WTC11 (cell line): ENCODE data around the gene APOBEC4. TPM values are rescaled to one million over a fixed set of nuclear protein-coding genes. Genes with fewer than 3 reads are reported as not detected.

ENCODE experiments used
- ATAC-seq: fragments of 200-7000 bp; cut with Tn5 transposase; 2 replicates; pipeline ENCODE4 v1.10.0; 2021; ENCODE audit warnings: mild to moderate bottlenecking, moderate library complexity
- CTCF ChIA-PET: fragments of 300-600 bp; sonication (Branson Sonifier 250); formaldehyde crosslinking; loops from one replicate; lab custom pipeline; 2021; ENCODE audit warnings: antibody characterized with exemption; lab: Charles Lee
- POLR2A ChIA-PET: fragments of 350-600 bp; sonication (Branson Sonifier 250); formaldehyde crosslinking; loops from one replicate; lab custom pipeline; 2021; ENCODE audit warnings: antibody characterized with exemption; lab: Charles Lee
- DNase-seq: peaks from one replicate; pipeline ENCODE4 v3.0.0; 2021; ENCODE audit warnings: low spot score
- H3K27ac Mint-ChIP-seq: 2 replicates; pipeline ENCODE4 v1.8.0; 2021; ENCODE audit warnings: mixed read lengths
- H3K27me3 Mint-ChIP-seq: 2 replicates; pipeline ENCODE4 v1.8.0; 2021; ENCODE audit warnings: low read depth, mild to moderate bottlenecking, moderate library complexity, mixed read lengths
- H3K36me3 Mint-ChIP-seq: 2 replicates; pipeline ENCODE4 v1.8.0; 2021; ENCODE audit warnings: mixed read lengths
- H3K4me1 Mint-ChIP-seq: 2 replicates; pipeline ENCODE4 v1.8.0; 2022; ENCODE audit warnings: mixed read lengths
- H3K4me3 Mint-ChIP-seq: 2 replicates; pipeline ENCODE4 v1.8.0; 2021; ENCODE audit warnings: mild to moderate bottlenecking, moderate library complexity, mixed read lengths
- H3K9me3 Mint-ChIP-seq: 2 replicates; pipeline ENCODE4 v1.8.0; 2021; ENCODE audit warnings: mixed read lengths
- ELF4 ChIP-seq: sonication (generic); formaldehyde crosslinking; IDR thresholded peaks from 2 replicates; pipeline ENCODE4 v1.8.1; 2022; ENCODE audit warnings: low read depth, mild to moderate bottlenecking, moderate library complexity, missing genetic modification reagents
- EMX1 ChIP-seq: fragments of 250-450 bp; sonication (Bioruptor Pico); IDR thresholded peaks from 2 replicates; pipeline ENCODE4 v1.8.0; 2021; ENCODE audit warnings: mild to moderate bottlenecking
- FOXJ3 ChIP-seq: sonication (generic); formaldehyde crosslinking; IDR thresholded peaks from 2 replicates; pipeline ENCODE4 v1.9.0; 2021; ENCODE audit warnings: missing genetic modification reagents, mild to moderate bottlenecking, borderline replicate concordance
- IRF2 ChIP-seq: sonication (generic); formaldehyde crosslinking; IDR thresholded peaks from 2 replicates; pipeline ENCODE4 v1.8.0; 2022; ENCODE audit warnings: low read depth, missing genetic modification reagents, borderline replicate concordance
- NFE2L1 ChIP-seq: sonication (generic); formaldehyde crosslinking; IDR thresholded peaks from 2 replicates; pipeline ENCODE4 v1.8.1; 2023; ENCODE audit warnings: missing genetic modification reagents
- RELA ChIP-seq: sonication (generic); formaldehyde crosslinking; IDR thresholded peaks from 2 replicates; pipeline ENCODE4 v1.8.1; 2022; ENCODE audit warnings: missing genetic modification reagents, mild to moderate bottlenecking, borderline replicate concordance
- TEAD4 ChIP-seq: sonication (generic); formaldehyde crosslinking; IDR thresholded peaks from 2 replicates; pipeline ENCODE4 v1.8.0; 2022; ENCODE audit warnings: mild to moderate bottlenecking, missing genetic modification reagents
- ZNF263 ChIP-seq: sonication (generic); formaldehyde crosslinking; IDR thresholded peaks from 2 replicates; pipeline ENCODE4 v1.8.1; 2022; ENCODE audit warnings: low read depth, mild to moderate bottlenecking, moderate library complexity, missing genetic modification reagents
- total RNA-seq: library from RNA; stranded (reverse); gene quantifications from 3 replicates; pipeline ENCODE4 v1.2.3, GENCODE V29; 2021
- TF ChIP-seq, protein P1 (sequence below): sonication (generic); formaldehyde crosslinking; IDR thresholded peaks from 2 replicates; pipeline ENCODE4 v1.8.0; 2022; ENCODE audit warnings: mild to moderate bottlenecking, missing genetic modification reagents
- TF ChIP-seq, protein P2 (sequence below): sonication (generic); formaldehyde crosslinking; conservative IDR thresholded peaks from 2 replicates; pipeline ENCODE4 v1.8.1; 2022; ENCODE audit warnings: mild to moderate bottlenecking, missing genetic modification reagents
- TF ChIP-seq, protein P3 (sequence below): fragments of 250-450 bp; sonication (Bioruptor Pico); IDR thresholded peaks from 2 replicates; pipeline ENCODE4 v1.9.0; 2021; ENCODE audit warnings: mild to moderate bottlenecking, borderline replicate concordance
- TF ChIP-seq, protein P4 (sequence below): sonication (generic); formaldehyde crosslinking; IDR thresholded peaks from 2 replicates; pipeline ENCODE4 v1.8.1; 2022; ENCODE audit warnings: low read depth, mild to moderate bottlenecking, moderate library complexity, missing genetic modification reagents, borderline replicate concordance
- TF ChIP-seq, protein P5 (sequence below): sonication (generic); formaldehyde crosslinking; IDR thresholded peaks from 2 replicates; pipeline ENCODE4 v1.8.1; 2022; ENCODE audit warnings: mild to moderate bottlenecking, missing genetic modification reagents, moderate library complexity, borderline replicate concordance
- TF ChIP-seq, protein P6 (sequence below): sonication (generic); formaldehyde crosslinking; IDR thresholded peaks from 2 replicates; pipeline ENCODE4 v1.8.1; 2022; ENCODE audit warnings: mild to moderate bottlenecking, moderate library complexity, missing genetic modification reagents
- TF ChIP-seq, protein P7 (sequence below): sonication (generic); formaldehyde crosslinking; IDR thresholded peaks from 2 replicates; pipeline ENCODE4 v1.8.1; 2023; ENCODE audit warnings: mild to moderate bottlenecking, missing genetic modification reagents, borderline replicate concordance
- TF ChIP-seq, protein P8 (sequence below): sonication (generic); formaldehyde crosslinking; IDR thresholded peaks from 2 replicates; pipeline ENCODE4 v1.8.0; 2022; ENCODE audit warnings: mild to moderate bottlenecking, missing genetic modification reagents

Gene APOBEC4
- total RNA-seq, 1 experiment from 2014 or later, result not detected

DNA sequence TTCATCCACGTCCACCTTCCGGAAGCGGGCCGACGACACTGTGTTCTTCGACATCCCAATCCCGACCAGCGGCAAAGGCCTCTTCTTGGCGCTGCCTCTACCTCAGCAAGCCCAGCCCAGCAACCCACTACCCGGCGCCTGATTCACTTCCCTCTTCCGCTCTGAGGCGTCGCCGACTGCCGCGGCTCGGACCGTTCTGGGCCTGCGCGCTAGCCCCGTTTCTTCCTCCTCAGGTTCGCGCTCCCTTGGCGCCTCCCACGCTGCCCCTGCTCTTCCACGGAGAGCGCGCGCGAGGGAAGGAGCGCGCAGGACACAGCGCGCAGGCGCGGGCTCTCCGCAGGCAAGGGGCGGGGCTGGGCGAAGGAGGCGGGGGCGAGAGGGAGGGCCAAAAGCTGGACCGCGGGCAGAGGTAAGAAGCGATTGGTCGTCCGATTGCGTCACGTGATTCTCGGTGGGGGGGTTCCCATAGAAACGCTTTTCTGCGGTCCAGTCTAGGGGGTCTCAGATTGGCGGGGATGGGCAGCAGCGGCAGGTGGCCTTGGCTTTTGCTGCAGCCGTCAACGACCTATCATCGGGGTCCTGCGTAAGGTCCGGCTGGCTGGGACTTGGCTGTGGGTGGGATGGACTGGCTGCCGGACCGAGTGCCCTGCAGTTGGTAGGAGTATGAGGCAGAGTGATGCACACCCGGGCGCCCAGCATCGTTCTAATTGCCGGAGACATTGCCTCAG is 17.3 kb downstream of the APOBEC4 start, which contains the start of gene ARPC5 (continued):
- TF ChIP-seq, protein P1, sequence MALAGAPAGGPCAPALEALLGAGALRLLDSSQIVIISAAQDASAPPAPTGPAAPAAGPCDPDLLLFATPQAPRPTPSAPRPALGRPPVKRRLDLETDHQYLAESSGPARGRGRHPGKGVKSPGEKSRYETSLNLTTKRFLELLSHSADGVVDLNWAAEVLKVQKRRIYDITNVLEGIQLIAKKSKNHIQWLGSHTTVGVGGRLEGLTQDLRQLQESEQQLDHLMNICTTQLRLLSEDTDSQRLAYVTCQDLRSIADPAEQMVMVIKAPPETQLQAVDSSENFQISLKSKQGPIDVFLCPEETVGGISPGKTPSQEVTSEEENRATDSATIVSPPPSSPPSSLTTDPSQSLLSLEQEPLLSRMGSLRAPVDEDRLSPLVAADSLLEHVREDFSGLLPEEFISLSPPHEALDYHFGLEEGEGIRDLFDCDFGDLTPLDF (CRISPR knock-in tag), result no peak
- TF ChIP-seq IRF2 (no peak), ZNF263 (no peak), ELF4 (no peak), TEAD4 (CRISPR knock-in tag) (no peak), RELA (CRISPR knock-in tag) (no peak)
- TF ChIP-seq, protein P2, sequence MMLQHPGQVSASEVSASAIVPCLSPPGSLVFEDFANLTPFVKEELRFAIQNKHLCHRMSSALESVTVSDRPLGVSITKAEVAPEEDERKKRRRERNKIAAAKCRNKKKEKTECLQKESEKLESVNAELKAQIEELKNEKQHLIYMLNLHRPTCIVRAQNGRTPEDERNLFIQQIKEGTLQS (CRISPR knock-in tag), result no peak
- TF ChIP-seq, protein P3, sequence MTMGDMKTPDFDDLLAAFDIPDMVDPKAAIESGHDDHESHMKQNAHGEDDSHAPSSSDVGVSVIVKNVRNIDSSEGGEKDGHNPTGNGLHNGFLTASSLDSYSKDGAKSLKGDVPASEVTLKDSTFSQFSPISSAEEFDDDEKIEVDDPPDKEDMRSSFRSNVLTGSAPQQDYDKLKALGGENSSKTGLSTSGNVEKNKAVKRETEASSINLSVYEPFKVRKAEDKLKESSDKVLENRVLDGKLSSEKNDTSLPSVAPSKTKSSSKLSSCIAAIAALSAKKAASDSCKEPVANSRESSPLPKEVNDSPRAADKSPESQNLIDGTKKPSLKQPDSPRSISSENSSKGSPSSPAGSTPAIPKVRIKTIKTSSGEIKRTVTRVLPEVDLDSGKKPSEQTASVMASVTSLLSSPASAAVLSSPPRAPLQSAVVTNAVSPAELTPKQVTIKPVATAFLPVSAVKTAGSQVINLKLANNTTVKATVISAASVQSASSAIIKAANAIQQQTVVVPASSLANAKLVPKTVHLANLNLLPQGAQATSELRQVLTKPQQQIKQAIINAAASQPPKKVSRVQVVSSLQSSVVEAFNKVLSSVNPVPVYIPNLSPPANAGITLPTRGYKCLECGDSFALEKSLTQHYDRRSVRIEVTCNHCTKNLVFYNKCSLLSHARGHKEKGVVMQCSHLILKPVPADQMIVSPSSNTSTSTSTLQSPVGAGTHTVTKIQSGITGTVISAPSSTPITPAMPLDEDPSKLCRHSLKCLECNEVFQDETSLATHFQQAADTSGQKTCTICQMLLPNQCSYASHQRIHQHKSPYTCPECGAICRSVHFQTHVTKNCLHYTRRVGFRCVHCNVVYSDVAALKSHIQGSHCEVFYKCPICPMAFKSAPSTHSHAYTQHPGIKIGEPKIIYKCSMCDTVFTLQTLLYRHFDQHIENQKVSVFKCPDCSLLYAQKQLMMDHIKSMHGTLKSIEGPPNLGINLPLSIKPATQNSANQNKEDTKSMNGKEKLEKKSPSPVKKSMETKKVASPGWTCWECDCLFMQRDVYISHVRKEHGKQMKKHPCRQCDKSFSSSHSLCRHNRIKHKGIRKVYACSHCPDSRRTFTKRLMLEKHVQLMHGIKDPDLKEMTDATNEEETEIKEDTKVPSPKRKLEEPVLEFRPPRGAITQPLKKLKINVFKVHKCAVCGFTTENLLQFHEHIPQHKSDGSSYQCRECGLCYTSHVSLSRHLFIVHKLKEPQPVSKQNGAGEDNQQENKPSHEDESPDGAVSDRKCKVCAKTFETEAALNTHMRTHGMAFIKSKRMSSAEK, result no peak
- TF ChIP-seq, protein P4, sequence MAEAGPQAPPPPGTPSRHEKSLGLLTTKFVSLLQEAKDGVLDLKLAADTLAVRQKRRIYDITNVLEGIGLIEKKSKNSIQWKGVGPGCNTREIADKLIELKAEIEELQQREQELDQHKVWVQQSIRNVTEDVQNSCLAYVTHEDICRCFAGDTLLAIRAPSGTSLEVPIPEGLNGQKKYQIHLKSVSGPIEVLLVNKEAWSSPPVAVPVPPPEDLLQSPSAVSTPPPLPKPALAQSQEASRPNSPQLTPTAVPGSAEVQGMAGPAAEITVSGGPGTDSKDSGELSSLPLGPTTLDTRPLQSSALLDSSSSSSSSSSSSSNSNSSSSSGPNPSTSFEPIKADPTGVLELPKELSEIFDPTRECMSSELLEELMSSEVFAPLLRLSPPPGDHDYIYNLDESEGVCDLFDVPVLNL (CRISPR knock-in tag), result 0 out of 2 replicates have a peak, but pooled peaks have one; percentile 24

DNA sequence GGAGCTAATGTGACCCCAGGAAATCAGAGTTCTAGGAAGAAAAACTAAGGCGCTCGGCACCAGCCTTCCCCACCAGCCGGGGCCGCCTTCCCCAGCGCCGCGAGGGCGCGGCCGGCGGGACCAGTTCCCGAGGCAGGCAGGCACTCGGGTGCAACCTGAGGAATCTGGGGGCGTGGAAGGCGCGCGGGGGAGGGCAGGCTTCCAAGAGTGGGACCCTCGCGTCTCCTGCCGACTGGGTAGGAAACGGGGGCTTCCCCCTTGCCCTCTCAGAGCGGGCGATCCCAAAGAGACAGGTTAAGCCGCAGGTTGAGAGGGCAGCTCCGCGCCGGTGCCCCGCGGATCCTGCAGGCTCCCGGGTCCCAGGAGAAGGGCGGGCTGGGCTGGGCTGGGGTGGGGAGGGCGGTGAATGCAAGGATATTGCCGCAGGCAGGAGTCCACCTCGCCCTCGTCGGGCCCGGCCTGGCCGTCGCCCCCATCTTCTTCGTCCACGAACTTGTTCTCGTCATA is 18.0 kb downstream of the APOBEC4 start:
- peak overlapping the region; percentile 94 for H3K27ac Mint-ChIP-seq
- H3K4me1 Mint-ChIP-seq, result peaks cover 36% of the 10 kb centered on the region
- DNase-seq, result peak; percentile 45
- H3K27me3 Mint-ChIP-seq, result peaks cover 15% of the 10 kb centered on the region
- peak; percentile 50 for ATAC-seq
- TF ChIP-seq EMX1 (CRISPR knock-in tag), result no peak
- TF ChIP-seq, protein P5, sequence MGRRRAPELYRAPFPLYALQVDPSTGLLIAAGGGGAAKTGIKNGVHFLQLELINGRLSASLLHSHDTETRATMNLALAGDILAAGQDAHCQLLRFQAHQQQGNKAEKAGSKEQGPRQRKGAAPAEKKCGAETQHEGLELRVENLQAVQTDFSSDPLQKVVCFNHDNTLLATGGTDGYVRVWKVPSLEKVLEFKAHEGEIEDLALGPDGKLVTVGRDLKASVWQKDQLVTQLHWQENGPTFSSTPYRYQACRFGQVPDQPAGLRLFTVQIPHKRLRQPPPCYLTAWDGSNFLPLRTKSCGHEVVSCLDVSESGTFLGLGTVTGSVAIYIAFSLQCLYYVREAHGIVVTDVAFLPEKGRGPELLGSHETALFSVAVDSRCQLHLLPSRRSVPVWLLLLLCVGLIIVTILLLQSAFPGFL (CRISPR knock-in tag), result 0 out of 2 replicates have a peak, but pooled peaks have one; percentile 57
- 0 out of 2 replicates have a peak, but pooled peaks have one; percentile 34 for TF ChIP-seq FOXJ3 (CRISPR knock-in tag)
- TF ChIP-seq IRF2, result no peak
- TF ChIP-seq, protein P6, sequence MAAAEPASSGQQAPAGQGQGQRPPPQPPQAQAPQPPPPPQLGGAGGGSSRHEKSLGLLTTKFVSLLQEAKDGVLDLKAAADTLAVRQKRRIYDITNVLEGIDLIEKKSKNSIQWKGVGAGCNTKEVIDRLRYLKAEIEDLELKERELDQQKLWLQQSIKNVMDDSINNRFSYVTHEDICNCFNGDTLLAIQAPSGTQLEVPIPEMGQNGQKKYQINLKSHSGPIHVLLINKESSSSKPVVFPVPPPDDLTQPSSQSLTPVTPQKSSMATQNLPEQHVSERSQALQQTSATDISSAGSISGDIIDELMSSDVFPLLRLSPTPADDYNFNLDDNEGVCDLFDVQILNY (CRISPR knock-in tag), result peak; percentile 20; the same call in 1 of the 2 replicates
- TF ChIP-seq, protein P7, sequence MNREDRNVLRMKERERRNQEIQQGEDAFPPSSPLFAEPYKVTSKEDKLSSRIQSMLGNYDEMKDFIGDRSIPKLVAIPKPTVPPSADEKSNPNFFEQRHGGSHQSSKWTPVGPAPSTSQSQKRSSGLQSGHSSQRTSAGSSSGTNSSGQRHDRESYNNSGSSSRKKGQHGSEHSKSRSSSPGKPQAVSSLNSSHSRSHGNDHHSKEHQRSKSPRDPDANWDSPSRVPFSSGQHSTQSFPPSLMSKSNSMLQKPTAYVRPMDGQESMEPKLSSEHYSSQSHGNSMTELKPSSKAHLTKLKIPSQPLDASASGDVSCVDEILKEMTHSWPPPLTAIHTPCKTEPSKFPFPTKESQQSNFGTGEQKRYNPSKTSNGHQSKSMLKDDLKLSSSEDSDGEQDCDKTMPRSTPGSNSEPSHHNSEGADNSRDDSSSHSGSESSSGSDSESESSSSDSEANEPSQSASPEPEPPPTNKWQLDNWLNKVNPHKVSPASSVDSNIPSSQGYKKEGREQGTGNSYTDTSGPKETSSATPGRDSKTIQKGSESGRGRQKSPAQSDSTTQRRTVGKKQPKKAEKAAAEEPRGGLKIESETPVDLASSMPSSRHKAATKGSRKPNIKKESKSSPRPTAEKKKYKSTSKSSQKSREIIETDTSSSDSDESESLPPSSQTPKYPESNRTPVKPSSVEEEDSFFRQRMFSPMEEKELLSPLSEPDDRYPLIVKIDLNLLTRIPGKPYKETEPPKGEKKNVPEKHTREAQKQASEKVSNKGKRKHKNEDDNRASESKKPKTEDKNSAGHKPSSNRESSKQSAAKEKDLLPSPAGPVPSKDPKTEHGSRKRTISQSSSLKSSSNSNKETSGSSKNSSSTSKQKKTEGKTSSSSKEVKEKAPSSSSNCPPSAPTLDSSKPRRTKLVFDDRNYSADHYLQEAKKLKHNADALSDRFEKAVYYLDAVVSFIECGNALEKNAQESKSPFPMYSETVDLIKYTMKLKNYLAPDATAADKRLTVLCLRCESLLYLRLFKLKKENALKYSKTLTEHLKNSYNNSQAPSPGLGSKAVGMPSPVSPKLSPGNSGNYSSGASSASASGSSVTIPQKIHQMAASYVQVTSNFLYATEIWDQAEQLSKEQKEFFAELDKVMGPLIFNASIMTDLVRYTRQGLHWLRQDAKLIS (CRISPR knock-in tag), result no peak
- TF ChIP-seq, protein P2 (CRISPR knock-in tag), result no peak
- TF ChIP-seq, protein P8, sequence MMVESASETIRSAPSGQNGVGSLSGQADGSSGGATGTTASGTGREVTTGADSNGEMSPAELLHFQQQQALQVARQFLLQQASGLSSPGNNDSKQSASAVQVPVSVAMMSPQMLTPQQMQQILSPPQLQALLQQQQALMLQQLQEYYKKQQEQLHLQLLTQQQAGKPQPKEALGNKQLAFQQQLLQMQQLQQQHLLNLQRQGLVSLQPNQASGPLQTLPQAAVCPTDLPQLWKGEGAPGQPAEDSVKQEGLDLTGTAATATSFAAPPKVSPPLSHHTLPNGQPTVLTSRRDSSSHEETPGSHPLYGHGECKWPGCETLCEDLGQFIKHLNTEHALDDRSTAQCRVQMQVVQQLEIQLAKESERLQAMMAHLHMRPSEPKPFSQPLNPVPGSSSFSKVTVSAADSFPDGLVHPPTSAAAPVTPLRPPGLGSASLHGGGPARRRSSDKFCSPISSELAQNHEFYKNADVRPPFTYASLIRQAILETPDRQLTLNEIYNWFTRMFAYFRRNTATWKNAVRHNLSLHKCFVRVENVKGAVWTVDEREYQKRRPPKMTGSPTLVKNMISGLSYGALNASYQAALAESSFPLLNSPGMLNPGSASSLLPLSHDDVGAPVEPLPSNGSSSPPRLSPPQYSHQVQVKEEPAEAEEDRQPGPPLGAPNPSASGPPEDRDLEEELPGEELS, result no peak
- no peak for TF ChIP-seq NFE2L1 (CRISPR knock-in tag)
- peak overlapping the region; percentile 98 for H3K4me3 Mint-ChIP-seq
- H3K36me3 Mint-ChIP-seq, result peaks cover 7% of the 10 kb centered on the region
- ChIA-PET POLR2A (no interaction called here), CTCF (interaction anchor here (0.6 to 3.3 kb wide), 5 partner anchors 50 to 353 kb away, joined by 3 to 13 read pairs (median 6); no protein-coding TSS in a partner anchor)
- no peaks in the 10 kb centered on the region for H3K9me3 Mint-ChIP-seq
